Tibial nerve (tissue), 4 donors: ENCODE data around the gene NT5C3B. TPM values are rescaled to one million over a fixed set of nuclear protein-coding genes. Genes with fewer than 3 reads are reported as not detected.
A peak's percentile ranks its signal among the peaks of the same experiment; 100 is the strongest.
"Not testable (repeated sequence)": the region's sequence is repeated elsewhere in the genome, so short reads cannot be mapped to it uniquely, and the experiment has no call there.

Experiments used
- DNase-seq, 2 donors: peaks; one replicate each; pipeline ENCODE4 v3.0.0-alpha.2; 2019; ENCODE audit warnings: low spot score in 2 of 2
- H3K27ac ChIP-seq, 4 donors: fragments of 200-600 bp; sonication (generic) in 3 of 4; one replicate each; pipeline ENCODE4 v1.5.1; 2017 to 2019; ENCODE audit warnings: mild to moderate bottlenecking in 1 of 4
- H3K27me3 ChIP-seq, 2 donors: fragments of 200-600 bp; sonication (generic) in 1 of 2; one replicate each; pipeline versions ENCODE4 v1.5.1 to v1.6.0; 2017 to 2019
- H3K36me3 ChIP-seq, 3 donors: fragments of 200-600 bp; sonication (generic); one replicate each; pipeline ENCODE4 v1.5.1; 2018 to 2019
- H3K4me1 ChIP-seq, 4 donors: fragments of 200-600 bp; sonication (generic) in 3 of 4; one replicate each; pipeline ENCODE4 v1.5.1; 2017 to 2019
- H3K4me3 ChIP-seq, 4 donors: fragments of 200-600 bp; sonication (generic) in 3 of 4; one replicate each; pipeline ENCODE4 v1.5.1; 2017 to 2019; ENCODE audit warnings: mild to moderate bottlenecking in 1 of 4, moderate library complexity in 1 of 4
- H3K9me3 ChIP-seq, 4 donors: fragments of 200-600 bp; sonication (generic) in 3 of 4; one replicate each; pipeline ENCODE4 v1.5.1; 2017 to 2019
- EP300 ChIP-seq, 2 donors: sonication (generic); formaldehyde crosslinking; IDR thresholded peaks; one replicate each; pipeline ENCODE4 v1.6.1; 2017; ENCODE audit warnings: antibody characterized with exemption in 2 of 2, mild to moderate bottlenecking in 1 of 2
- POLR2A ChIP-seq, 2 donors: fragments of 450-650 bp; IDR thresholded peaks; one replicate each; pipeline ENCODE4 v1.6.1; 2017; ENCODE audit warnings: antibody characterized with exemption in 2 of 2, mild to moderate bottlenecking in 2 of 2, moderate library complexity in 2 of 2
- WGBS, 2 donors: methylation state at CpG; one replicate each; pipeline ENCODE4 v1.1.5; 2018; 5-methylcytosine and 5-hydroxymethylcytosine counted together
- total RNA-seq, 4 donors: library from RNA; depleted of rRNA; stranded (reverse); fragments of >200 nt; gene quantifications; one replicate each; pipeline ENCODE4 v1.1.0, GENCODE V29; 2016
- TF ChIP-seq, protein P1 (sequence below), 5 experiments: fragments of 200-600 bp in 3 of 5; fragments of 450-650 bp in 2 of 5; sonication (generic) in 3 of 5; IDR thresholded peaks; one replicate each; pipeline ENCODE4 v1.5.1; 2016 to 2019; ENCODE audit warnings: antibody characterized with exemption in 5 of 5, mild to moderate bottlenecking in 3 of 5, moderate library complexity in 2 of 5

Gene NT5C3B
- total RNA-seq, 4 donors from 2014 or later: 31.0 to 77.1 (median 33.0) TPM

DNA sequence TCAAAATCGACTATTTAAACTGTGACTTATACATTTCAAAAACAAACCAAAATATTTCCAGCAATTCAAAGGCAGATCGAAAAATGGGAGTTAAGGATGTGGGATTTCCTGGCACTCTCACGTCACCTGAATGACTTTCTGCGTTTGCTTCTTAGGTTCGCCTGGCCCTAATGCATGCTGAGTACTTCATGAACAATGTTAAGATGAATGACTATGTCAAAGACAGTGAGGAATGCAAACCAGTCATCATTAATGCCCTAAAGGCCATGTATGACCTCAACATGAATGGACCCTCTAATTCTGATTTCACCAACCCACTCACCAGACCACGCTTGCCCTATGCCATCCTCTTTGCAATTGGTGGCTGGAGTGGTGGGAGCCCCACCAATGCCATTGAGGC, 8.9 kb upstream of the NT5C3B start:
- no peak for TF ChIP-seq POLR2A (IDR thresholded peaks at IDR 0.05)
- TF ChIP-seq EP300 (IDR thresholded peaks at IDR 0.05): no peak
- TF ChIP-seq, protein P1, sequence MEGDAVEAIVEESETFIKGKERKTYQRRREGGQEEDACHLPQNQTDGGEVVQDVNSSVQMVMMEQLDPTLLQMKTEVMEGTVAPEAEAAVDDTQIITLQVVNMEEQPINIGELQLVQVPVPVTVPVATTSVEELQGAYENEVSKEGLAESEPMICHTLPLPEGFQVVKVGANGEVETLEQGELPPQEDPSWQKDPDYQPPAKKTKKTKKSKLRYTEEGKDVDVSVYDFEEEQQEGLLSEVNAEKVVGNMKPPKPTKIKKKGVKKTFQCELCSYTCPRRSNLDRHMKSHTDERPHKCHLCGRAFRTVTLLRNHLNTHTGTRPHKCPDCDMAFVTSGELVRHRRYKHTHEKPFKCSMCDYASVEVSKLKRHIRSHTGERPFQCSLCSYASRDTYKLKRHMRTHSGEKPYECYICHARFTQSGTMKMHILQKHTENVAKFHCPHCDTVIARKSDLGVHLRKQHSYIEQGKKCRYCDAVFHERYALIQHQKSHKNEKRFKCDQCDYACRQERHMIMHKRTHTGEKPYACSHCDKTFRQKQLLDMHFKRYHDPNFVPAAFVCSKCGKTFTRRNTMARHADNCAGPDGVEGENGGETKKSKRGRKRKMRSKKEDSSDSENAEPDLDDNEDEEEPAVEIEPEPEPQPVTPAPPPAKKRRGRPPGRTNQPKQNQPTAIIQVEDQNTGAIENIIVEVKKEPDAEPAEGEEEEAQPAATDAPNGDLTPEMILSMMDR (IDR thresholded peaks at IDR 0.05): no peak
- Histone ChIP-seq H3K4me3 (no peak overlapping the region), H3K4me1 (peaks cover 0 to 19% (median 7%) of the 10 kb centered on the region in 4 donors), H3K27ac (no peak overlapping the region), H3K9me3 (no peaks in the 10 kb centered on the region), H3K36me3 (peaks cover 0 to 6% (median 0%) of the 10 kb centered on the region in 3 donors), H3K27me3 (no peaks in the 10 kb centered on the region)
- 87 to 88% methylated on average over 6 of the region's 6 CpGs for WGBS, 2 donors
- no peak for DNase-seq

DNA sequence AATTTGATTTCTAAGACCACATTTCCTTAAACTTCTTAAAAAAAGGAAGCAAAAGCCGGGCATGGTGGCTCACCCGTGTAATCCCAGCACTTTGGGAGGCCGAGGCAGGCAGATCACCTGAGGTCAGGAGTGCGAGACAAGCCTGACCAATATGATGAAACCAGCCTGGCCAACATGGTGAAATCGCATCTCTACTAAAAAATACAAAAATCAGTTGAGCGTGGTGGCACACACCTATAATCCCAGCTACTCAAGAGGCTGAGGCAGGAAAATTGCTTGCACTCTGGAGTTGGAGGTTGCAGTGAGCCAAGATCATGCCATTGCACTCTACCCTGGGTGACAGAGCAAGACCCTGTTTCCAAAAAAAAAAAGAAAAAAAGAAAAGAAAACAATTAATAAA, 4.7 kb upstream of the NT5C3B start:
- H3K27me3 ChIP-seq, DNase-seq, H3K9me3 ChIP-seq, H3K36me3 ChIP-seq, H3K4me3 ChIP-seq, H3K27ac ChIP-seq, H3K4me1 ChIP-seq: not testable (repeated sequence)
- 87 to 93% methylated on average over 6 of the region's 6 CpGs for WGBS, 2 donors

DNA sequence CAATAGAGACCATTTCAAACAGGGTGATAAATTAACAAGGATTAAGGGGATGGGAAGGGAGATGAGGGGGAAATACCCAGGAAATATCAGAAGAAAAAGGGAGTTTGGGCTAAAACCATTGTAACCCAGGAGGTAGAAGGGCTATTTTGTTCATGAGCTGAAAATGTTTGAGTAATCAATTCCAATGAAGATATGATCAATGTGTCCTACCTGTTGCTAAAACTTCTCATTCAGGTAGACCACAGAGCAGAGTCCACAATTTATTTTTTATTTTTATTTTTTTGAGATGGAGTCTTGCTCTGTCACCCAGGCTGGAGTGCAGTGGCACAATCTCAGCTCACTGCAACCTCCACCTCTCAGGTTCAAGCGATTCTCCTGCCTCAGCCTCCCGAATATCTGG, 3.4 kb upstream of the NT5C3B start:
- not testable (repeated sequence) for H3K27ac ChIP-seq, H3K27me3 ChIP-seq, H3K9me3 ChIP-seq, H3K36me3 ChIP-seq, H3K4me3 ChIP-seq, DNase-seq
- H3K4me1 ChIP-seq: peaks cover 0 to 16% (median 7%) of the 10 kb centered on the region in 4 donors
- 98% methylated on average over 2 of the region's 2 CpGs for WGBS, 2 donors

DNA sequence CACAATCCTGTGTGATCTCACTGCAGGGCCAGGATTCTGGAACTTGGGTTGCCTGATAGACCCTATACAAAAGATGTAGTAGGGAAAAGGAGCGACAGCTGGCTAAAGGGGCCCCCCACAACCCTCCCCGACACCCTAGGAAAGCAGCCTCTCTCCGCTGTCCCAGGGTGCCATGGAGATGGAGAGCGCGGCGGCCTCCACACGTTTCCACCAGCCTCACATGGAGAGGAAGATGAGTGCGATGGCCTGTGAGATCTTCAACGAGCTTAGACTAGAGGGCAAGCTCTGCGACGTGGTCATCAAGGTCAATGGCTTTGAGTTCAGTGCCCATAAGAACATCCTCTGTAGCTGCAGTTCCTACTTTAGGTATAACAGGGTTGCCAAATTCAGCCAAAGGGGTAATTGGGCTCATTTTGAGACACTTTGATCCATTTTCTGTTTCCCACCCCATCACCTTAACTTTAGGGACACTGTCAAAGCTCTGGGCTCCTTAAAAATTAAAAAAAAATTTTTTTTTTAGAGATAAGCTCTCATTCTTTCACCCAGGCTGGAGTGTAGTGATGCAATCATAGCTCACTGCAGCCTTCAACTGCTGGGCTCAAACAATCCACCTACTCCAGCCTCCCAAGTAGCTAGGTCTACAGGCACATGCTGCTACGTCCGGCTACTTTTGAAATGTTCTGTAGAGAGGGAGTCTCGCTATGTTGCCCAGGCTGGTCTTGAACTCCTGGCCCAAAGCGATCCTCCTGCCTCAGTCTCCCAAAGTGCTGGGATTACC, 1.9 kb upstream of the NT5C3B start, which contains the start of gene KLHL10:
Gene KLHL10, plus strand, starts transcription at position 65 of the 778 bp plus-strand sequence. Its CDS starts 108 bp downstream, at position 173.
- peak within 1 kb of the TSS in 1 of 4 donors; percentile 76 for H3K4me3 ChIP-seq
- TF ChIP-seq, protein P1 (IDR thresholded peaks at IDR 0.05): no peak
- TF ChIP-seq EP300 (IDR thresholded peaks at IDR 0.05) (no peak), POLR2A (IDR thresholded peaks at IDR 0.05) (no peak)
- H3K27ac ChIP-seq: peak within 1 kb of the TSS in 1 of 4 donors; percentile 86
- WGBS, 2 donors: 94 to 95% methylated on average over 15 of the region's 15 CpGs
- peaks cover 0 to under 1% (median 0%) of the 10 kb centered on the region in 3 donors for H3K36me3 ChIP-seq
- H3K27me3 ChIP-seq: no peaks in the 10 kb centered on the region
- H3K9me3 ChIP-seq: no peaks in the 10 kb centered on the region
- peaks cover 0 to 18% (median 7%) of the 10 kb centered on the region in 4 donors for H3K4me1 ChIP-seq
- no peak for DNase-seq

DNA sequence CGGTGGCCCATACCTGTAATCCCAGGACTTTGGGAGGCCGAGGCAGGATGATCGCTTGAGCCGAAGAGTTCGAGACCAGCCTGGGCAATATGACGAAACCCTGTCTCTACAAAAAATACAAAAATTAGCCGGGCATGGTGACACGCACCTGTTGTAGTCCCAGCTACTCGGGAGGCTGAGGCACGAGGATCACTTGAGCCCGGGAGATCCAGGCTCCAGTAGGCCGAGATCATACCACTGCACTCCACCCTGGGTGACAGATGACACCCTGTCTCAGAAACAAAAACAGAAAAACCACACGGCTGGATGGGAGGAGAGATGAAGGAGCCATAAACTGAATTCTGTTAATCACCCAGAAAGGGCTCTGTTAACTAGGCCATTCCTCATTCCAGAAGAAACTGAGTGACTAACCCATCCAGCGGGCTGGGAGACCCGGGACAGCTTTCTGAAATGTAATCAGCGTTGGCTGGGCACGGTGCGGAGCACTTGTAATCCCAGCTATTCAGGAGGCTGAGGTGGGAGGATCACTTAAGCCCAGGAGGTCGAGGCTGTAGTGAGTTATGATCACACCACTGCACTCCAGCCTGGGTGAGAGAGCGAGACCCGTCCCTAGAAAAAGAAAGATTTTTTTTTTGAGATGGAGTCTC, 641 bp upstream of the NT5C3B start:
- WGBS, 2 donors: 46 to 61% methylated on average over 21 of the region's 21 CpGs
- Histone ChIP-seq H3K9me3 (no peaks in the 10 kb centered on the region), H3K36me3 (peaks cover 0 to 13% (median 0%) of the 10 kb centered on the region in 3 donors), H3K27me3 (no peaks in the 10 kb centered on the region), H3K27ac (peak overlapping the region; percentile 61 to 87 (median 82)), H3K4me3 (peak overlapping the region; percentile 70 to 97 (median 81)), H3K4me1 (peaks cover 0 to 18% (median 7%) of the 10 kb centered on the region in 4 donors)
- no peak for TF ChIP-seq EP300 (IDR thresholded peaks at IDR 0.05)
- TF ChIP-seq, protein P1 (IDR thresholded peaks at IDR 0.05): no peak
- no peak for TF ChIP-seq POLR2A (IDR thresholded peaks at IDR 0.05)
- no peak for DNase-seq
